Mucosa of descending colon (tissue), 3 donors: ENCODE results near the gene PPM1L. TPM values are rescaled to one million over a fixed set of nuclear protein-coding genes. Genes with fewer than 3 reads are reported as not detected.

ENCODE experiments used
- ATAC-seq: fragments of 200-7000 bp; cut with Tn5 transposase; one replicate; pipeline ENCODE4 v1.9.1; 2020; ENCODE audit warnings: mild to moderate bottlenecking, moderate library complexity
- DNase-seq, 3 donors: peaks; one replicate each; pipeline ENCODE4 v3.0.0-alpha.2; 2020
- H3K36me3 ChIP-seq: fragments of 200-600 bp; one replicate; pipeline ENCODE4 v1.8.0; 2021; ENCODE audit warnings: low read depth, mild to moderate bottlenecking
- H3K4me1 ChIP-seq: fragments of 200-600 bp; one replicate; pipeline ENCODE4 v1.8.0; 2021; ENCODE audit warnings: low read depth, mild to moderate bottlenecking
- H3K4me3 ChIP-seq: fragments of 200-600 bp; one replicate; pipeline ENCODE4 v1.8.0; 2021; ENCODE audit warnings: mild to moderate bottlenecking
- H3K9me3 ChIP-seq: fragments of 200-600 bp; one replicate; pipeline ENCODE4 v1.8.0; 2021; ENCODE audit warnings: mild to moderate bottlenecking
- CTCF ChIP-seq: fragments of 200-600 bp; IDR thresholded peaks from one replicate; pipeline ENCODE4 v1.8.0; 2022; ENCODE audit warnings: antibody characterized with exemption, mild to moderate bottlenecking
- intact Hi-C, 2 donors: fragments of 100-400 bp; cut with DNase I in 1 of 2; cut with micrococcal nuclease in 1 of 2; formaldehyde crosslinking; loops; one replicate each; pipeline versions ENCODE4 v1.11.0 to v1.11.1; 2022; cut with DNase I, micrococcal nuclease
- total RNA-seq, 3 donors: library from RNA; stranded (reverse); fragmentation: NEBNext Ultra II Directional in 2 of 3; extraction: Animal tissue kit (Norgen Biotek cat#: 25700) in 2 of 3; gene quantifications; one replicate each; pipeline versions ENCODE4 v1.2.1 to v1.2.4, GENCODE V29; 2021 to 2023
- donor health status: DM: no; HTN: no; CAD: no; lungs with moderate emphysema.
- donor health status: DM: no; HTN: no; CAD: no.
- donor health status: DM: no; HTN: yes; CAD: no.

PPM1L gene
- total RNA-seq, 3 donors from 2014 or later: 16.2 to 47.9 (median 21.6) TPM

DNA sequence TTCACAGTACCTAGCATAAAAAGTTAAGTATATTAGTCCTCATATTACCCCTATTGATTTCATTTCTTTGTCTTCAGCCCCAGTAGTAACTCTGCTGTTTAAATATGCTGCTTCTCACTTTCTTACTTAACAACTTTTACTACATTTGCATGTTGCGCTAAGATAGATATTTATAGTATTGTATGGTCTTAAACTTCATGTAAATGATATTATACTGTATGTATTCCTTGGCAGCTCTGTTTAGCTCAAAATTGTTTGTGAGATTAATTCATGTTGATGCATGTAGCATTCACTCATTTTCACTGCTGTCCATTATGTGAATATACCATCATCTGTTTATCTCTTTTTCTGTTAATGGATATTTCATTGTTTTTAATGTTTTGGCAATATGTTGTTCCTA is 64.4 kb downstream of the PPM1L start:
- intact Hi-C loops: no loop called here
- H3K4me1 ChIP-seq: no peaks in the 10 kb centered on the region
- TF ChIP-seq CTCF: no peak
- no peaks in the 10 kb centered on the region for H3K9me3 ChIP-seq
- DNase-seq (no peak), ATAC-seq (no peak)
- no peak overlapping the region for H3K4me3 ChIP-seq
- no peaks in the 10 kb centered on the region for H3K36me3 ChIP-seq

- intact Hi-C loops: no loop called here
- Histone ChIP-seq H3K4me3 (no peak overlapping the region), H3K9me3 (no peaks in the 10 kb centered on the region), H3K36me3 (no peaks in the 10 kb centered on the region), H3K4me1 (no peaks in the 10 kb centered on the region)
- DNase-seq: no peak
- TF ChIP-seq CTCF: no peak
- no peak for ATAC-seq
Observed at GRCh38 chr3:160822936-160823335, 66.9 kb downstream of the PPM1L start.

- no peak for TF ChIP-seq CTCF
- no peak for ATAC-seq
- intact Hi-C loops: no loop called here
- no peaks in the 10 kb centered on the region for H3K4me1 ChIP-seq
- no peaks in the 10 kb centered on the region for H3K36me3 ChIP-seq
- H3K4me3 ChIP-seq: no peak overlapping the region
- H3K9me3 ChIP-seq: no peaks in the 10 kb centered on the region
- DNase-seq: no peak
Observed at GRCh38 chr3:160825311-160825800, 69.3 kb downstream of the PPM1L start.

- DNase-seq (no peak), ATAC-seq (no peak)
- intact Hi-C loops: no loop called here
- Histone ChIP-seq H3K9me3 (no peaks in the 10 kb centered on the region), H3K4me1 (no peaks in the 10 kb centered on the region), H3K4me3 (no peak overlapping the region), H3K36me3 (no peaks in the 10 kb centered on the region)
- no peak for TF ChIP-seq CTCF
Observed at GRCh38 chr3:160826408-160826807, 70.4 kb downstream of the PPM1L start.

DNA sequence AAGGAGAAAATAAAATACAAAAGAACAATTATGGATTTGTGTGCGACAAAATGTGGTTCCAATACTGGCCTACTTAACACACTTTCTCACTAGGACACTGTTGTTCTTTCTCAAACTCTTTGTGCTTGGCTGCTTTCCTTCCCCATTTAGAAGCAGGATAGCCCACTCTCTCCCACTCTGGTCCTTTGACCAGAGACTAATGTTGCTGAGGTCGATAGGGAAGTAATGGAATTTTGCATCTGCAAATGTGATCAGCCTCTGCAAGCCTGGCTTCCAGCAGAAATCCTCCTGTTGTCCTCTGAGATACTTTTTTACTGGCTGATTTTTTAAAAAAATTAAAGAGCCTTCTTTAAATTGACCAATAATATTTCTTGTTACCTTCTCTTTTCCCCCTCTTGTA is 71.0 kb downstream of the PPM1L start:
- Histone ChIP-seq H3K36me3 (no peaks in the 10 kb centered on the region), H3K4me1 (no peaks in the 10 kb centered on the region), H3K9me3 (no peaks in the 10 kb centered on the region), H3K4me3 (no peak overlapping the region)
- ATAC-seq (no peak), DNase-seq (no peak)
- intact Hi-C loops: no loop called here
- TF ChIP-seq CTCF: no peak

- Histone ChIP-seq H3K36me3 (no peaks in the 10 kb centered on the region), H3K4me3 (no peak overlapping the region), H3K4me1 (no peaks in the 10 kb centered on the region), H3K9me3 (no peaks in the 10 kb centered on the region)
- intact Hi-C loops: no loop called here
- ATAC-seq (no peak), DNase-seq (no peak)
- no peak for TF ChIP-seq CTCF
Observed at GRCh38 chr3:160827516-160827915, 71.5 kb downstream of the PPM1L start.
